ENCODE data around the gene NIPAL3.
"Not testable (repeated sequence)": the region's sequence is repeated elsewhere in the genome, so short reads cannot be mapped to it uniquely, and the experiment has no call there.

Gene NIPAL3

DNA sequence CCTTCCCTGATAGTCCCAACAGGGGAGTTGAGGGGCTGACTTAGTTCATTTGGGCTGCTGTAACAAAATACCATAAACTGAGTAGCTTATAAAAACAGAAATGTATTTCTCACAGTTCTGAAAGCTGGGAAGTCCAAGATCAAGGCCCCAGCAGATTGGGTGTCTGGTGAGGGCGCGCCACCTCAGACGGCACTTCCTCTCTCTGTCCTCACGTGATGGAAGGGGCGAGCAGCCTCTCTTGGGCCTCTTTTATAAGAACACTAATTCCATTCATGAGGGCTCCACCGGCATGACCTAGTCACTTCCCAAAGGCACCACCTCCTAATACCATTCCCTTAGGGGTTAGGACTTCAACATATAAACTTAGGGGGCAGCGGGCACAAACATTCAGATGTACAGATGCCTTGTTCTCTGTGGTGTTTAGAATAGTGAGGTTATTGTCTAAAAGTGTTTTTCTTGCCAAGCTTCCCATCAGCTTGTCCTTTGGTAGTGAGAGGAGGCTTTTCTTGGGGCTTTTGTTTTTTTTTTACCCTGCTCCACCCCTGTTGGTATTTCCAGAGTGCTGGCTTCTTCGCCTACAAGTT lies 20.3 kb downstream of the NIPAL3 start:
- FAIRE-seq (no peak), DNase-seq (ENCODE audit: insufficient read length, low spot score) (no peak)
- no peak for TF ChIP-seq SPI1 (IDR thresholded peaks at IDR 0.05; ENCODE audit: low read depth, low read length)
- TF ChIP-seq PAX5 (IDR thresholded peaks at IDR 0.05; ENCODE audit: insufficient read depth, low read length, severe bottlenecking): no peak
- TF ChIP-seq POLR2AphosphoS5 (IDR thresholded peaks at IDR 0.05; ENCODE audit: low read depth, low read length): no peak
- TF ChIP-seq POLR2A (IDR thresholded peaks at IDR 0.05; ENCODE audit: low read depth, low read length): no peak
- no peak for TF ChIP-seq TAF1 (IDR thresholded peaks at IDR 0.05; ENCODE audit: low read depth, low read length)
- TF ChIP-seq POU2F2 (IDR thresholded peaks at IDR 0.05; ENCODE audit: low read depth, low read length): no peak

DNA sequence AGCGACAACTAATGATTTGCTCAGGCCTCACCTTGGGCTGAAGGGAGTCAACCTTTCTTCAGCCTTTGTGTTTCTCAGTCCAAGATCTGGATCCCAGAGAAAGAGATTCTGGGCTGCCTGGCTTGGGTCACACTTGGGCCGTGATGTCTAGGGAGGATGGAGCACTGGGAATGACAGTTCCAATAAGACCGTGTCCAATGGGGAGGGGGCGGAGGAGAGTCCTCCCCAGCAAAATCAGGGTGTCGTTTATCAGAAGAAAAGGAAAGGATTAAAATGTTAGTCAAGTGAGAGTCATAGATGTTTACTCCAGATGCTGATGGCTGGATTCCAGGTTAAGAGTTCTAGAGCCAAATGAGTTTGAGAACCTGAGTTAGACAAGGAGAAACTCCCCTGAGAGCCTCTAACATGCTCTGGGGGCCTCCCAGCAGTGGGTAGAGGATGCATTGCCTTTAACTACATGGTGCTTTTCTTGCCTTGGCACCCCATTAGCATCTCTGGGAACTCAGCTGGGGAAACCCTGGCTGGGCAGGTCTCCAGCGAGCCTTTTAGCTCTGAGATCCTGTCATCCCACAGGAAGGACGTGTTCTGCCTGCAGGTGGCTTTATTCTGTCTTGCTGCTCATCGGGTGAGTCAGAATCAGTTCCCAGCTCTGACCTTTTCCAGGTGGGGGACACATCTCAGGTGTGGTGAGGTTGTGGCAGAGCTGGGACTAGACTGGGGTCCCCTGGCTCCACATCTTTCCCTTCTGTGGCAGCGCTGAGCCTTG lies 22.2 kb downstream of the NIPAL3 start:
- no peak for FAIRE-seq
- no peak for DNase-seq (ENCODE audit: insufficient read length, low spot score)
- TF ChIP-seq PAX5 (IDR thresholded peaks at IDR 0.05; ENCODE audit: insufficient read depth, low read length, severe bottlenecking) (no peak), TAF1 (IDR thresholded peaks at IDR 0.05; ENCODE audit: low read depth, low read length) (no peak), SPI1 (IDR thresholded peaks at IDR 0.05; ENCODE audit: low read depth, low read length) (no peak), POU2F2 (IDR thresholded peaks at IDR 0.05; ENCODE audit: low read depth, low read length) (no peak), POLR2AphosphoS5 (IDR thresholded peaks at IDR 0.05; ENCODE audit: low read depth, low read length) (no peak), POLR2A (IDR thresholded peaks at IDR 0.05; ENCODE audit: low read depth, low read length) (no peak)

DNA sequence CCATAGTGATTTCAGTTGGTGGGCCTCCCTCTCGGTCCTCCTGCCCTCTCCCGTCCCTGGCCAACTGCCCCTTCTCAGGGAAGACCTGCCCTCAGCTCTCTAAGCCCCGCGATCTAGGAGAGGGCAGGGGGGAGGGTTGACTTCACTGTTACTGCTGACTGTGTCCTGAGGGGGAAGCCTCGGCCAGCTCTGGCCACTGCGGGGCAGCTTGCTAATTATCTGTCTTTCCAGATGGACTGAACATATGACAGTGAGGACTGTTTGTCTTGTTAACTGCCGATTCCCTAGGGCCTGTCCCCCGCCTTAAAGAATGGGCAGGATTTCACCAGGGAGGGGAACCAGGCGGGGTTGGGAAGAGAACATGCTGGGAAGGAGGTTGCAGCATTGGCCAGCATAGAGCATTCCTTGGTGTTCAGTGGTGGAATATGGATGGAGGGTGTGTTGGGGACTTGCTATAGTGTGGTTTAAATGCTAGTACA lies 22.9 kb downstream of the NIPAL3 start:
- TF ChIP-seq POU2F2 (IDR thresholded peaks at IDR 0.05; ENCODE audit: low read depth, low read length) (no peak), SPI1 (IDR thresholded peaks at IDR 0.05; ENCODE audit: low read depth, low read length) (no peak), POLR2AphosphoS5 (IDR thresholded peaks at IDR 0.05; ENCODE audit: low read depth, low read length) (no peak), POLR2A (IDR thresholded peaks at IDR 0.05; ENCODE audit: low read depth, low read length) (no peak), PAX5 (IDR thresholded peaks at IDR 0.05; ENCODE audit: insufficient read depth, low read length, severe bottlenecking) (no peak), TAF1 (IDR thresholded peaks at IDR 0.05; ENCODE audit: low read depth, low read length) (no peak)
- no peak for DNase-seq (ENCODE audit: insufficient read length, low spot score)
- FAIRE-seq: no peak

DNA sequence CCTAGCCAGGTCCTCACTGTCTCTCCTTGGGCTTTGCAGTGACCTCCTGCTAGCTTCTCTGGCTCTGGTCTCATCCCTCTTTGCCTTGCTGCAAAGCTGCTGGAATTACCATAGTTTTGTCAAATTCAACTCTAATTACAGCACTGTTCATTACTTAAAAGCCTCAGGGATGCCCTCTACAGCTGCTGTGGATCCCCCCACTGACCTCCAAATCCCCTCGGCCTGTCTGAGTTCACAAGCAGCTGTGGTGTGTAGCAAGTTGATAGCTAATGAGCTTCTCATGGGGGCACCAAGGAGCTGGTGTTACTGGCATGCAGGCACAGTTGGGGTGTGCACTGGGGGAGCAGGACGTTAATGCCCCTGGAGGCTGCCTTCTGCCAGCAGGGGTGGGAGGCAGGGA lies 24.8 kb downstream of the NIPAL3 start:
- DNase-seq (ENCODE audit: insufficient read length, low spot score) (no peak), FAIRE-seq (no peak)
- no peak for TF ChIP-seq POLR2A (IDR thresholded peaks at IDR 0.05; ENCODE audit: low read depth, low read length)
- TF ChIP-seq SPI1 (IDR thresholded peaks at IDR 0.05; ENCODE audit: low read depth, low read length): no peak
- no peak for TF ChIP-seq POLR2AphosphoS5 (IDR thresholded peaks at IDR 0.05; ENCODE audit: low read depth, low read length)
- no peak for TF ChIP-seq POU2F2 (IDR thresholded peaks at IDR 0.05; ENCODE audit: low read depth, low read length)
- no peak for TF ChIP-seq PAX5 (IDR thresholded peaks at IDR 0.05; ENCODE audit: insufficient read depth, low read length, severe bottlenecking)
- TF ChIP-seq TAF1 (IDR thresholded peaks at IDR 0.05; ENCODE audit: low read depth, low read length): no peak

DNA sequence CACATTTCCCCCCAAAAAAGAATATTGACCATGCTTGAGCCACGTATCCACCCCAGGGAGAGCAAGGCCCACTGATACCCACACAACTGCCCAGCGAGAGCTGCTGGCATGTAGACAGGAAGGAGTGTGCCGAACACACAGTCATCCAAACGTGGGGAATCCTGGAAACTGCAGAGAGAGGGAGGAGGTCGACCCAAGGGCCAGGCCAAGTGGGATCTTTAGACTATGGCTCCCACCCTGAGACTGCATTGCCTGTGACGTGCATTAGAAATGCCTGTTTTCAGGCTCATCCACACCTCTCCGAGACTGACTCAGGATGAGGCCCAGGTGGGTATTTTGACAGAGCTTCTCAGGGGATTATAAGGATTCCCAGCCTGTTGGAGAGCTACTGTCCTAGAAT lies 25.9 kb downstream of the NIPAL3 start:
- DNase-seq (ENCODE audit: insufficient read length, low spot score) (no peak), FAIRE-seq (no peak)
- no peak for TF ChIP-seq TAF1 (IDR thresholded peaks at IDR 0.05; ENCODE audit: low read depth, low read length)
- no peak for TF ChIP-seq POLR2A (IDR thresholded peaks at IDR 0.05; ENCODE audit: low read depth, low read length)
- no peak for TF ChIP-seq POLR2AphosphoS5 (IDR thresholded peaks at IDR 0.05; ENCODE audit: low read depth, low read length)
- no peak for TF ChIP-seq SPI1 (IDR thresholded peaks at IDR 0.05; ENCODE audit: low read depth, low read length)
- TF ChIP-seq PAX5 (IDR thresholded peaks at IDR 0.05; ENCODE audit: insufficient read depth, low read length, severe bottlenecking): no peak
- no peak for TF ChIP-seq POU2F2 (IDR thresholded peaks at IDR 0.05; ENCODE audit: low read depth, low read length)

DNA sequence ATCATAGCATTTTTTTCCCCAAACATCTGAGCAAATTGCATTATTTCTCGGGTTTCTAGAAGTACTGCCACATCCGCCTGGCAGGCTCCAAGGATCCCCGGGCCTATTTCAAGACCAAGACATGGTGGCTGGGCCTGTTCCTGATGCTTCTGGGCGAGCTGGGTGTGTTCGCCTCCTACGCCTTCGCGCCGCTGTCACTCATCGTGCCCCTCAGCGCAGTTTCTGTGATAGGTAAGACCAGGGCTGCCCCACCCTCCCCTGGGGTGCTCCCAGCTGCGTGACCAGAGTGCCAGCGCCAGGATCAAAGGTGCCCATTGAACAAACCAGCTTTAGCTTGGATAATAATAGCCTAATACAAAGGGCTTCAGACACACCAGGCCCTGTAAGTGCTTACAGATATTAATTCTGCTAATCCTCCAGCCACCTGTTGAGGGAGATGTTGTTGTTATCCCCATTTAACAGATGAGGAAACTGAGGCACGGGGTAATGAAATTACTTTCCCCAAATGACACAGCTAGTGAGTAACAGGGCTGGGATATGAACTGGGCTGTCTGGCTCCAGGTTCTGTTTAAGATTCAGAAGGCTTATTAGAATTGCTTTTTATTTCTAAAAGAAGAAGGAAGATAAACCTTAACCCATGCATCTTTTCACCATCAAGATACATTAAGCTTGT lies 26.5 kb downstream of the NIPAL3 start:
- no peak for DNase-seq (ENCODE audit: insufficient read length, low spot score)
- TF ChIP-seq SPI1 (IDR thresholded peaks at IDR 0.05; ENCODE audit: low read depth, low read length) (no peak), POU2F2 (IDR thresholded peaks at IDR 0.05; ENCODE audit: low read depth, low read length) (no peak), PAX5 (IDR thresholded peaks at IDR 0.05; ENCODE audit: insufficient read depth, low read length, severe bottlenecking) (no peak), POLR2AphosphoS5 (IDR thresholded peaks at IDR 0.05; ENCODE audit: low read depth, low read length) (no peak), TAF1 (IDR thresholded peaks at IDR 0.05; ENCODE audit: low read depth, low read length) (no peak), POLR2A (IDR thresholded peaks at IDR 0.05; ENCODE audit: low read depth, low read length) (no peak)
- no peak for FAIRE-seq

DNA sequence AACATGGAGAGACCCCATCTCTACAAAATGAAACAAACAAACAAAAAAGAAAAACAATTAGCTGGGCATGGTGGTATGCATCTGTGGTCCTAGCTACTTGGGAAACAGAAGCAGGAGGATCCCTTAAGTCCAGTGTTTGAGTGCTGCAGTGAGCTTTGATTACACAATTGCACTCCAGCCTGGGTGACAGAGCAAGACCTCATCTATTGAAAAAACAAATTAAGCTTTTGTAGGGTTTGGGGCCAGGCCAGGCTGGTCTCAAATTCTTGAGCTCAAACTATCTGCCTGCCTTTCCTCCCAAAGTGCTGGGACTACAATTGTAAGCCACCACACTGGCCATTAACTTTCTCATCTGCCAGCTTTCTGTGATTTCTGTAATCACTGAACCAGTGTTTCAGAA lies 27.2 kb downstream of the NIPAL3 start:
- FAIRE-seq (no peak), DNase-seq (ENCODE audit: insufficient read length, low spot score) (no peak)
- TF ChIP-seq PAX5 (IDR thresholded peaks at IDR 0.05; ENCODE audit: insufficient read depth, low read length, severe bottlenecking): no peak
- TF ChIP-seq TAF1 (IDR thresholded peaks at IDR 0.05; ENCODE audit: low read depth, low read length): no peak
- no peak for TF ChIP-seq POU2F2 (IDR thresholded peaks at IDR 0.05; ENCODE audit: low read depth, low read length)
- TF ChIP-seq POLR2A (IDR thresholded peaks at IDR 0.05; ENCODE audit: low read depth, low read length): no peak
- no peak for TF ChIP-seq POLR2AphosphoS5 (IDR thresholded peaks at IDR 0.05; ENCODE audit: low read depth, low read length)
- no peak for TF ChIP-seq SPI1 (IDR thresholded peaks at IDR 0.05; ENCODE audit: low read depth, low read length)

DNA sequence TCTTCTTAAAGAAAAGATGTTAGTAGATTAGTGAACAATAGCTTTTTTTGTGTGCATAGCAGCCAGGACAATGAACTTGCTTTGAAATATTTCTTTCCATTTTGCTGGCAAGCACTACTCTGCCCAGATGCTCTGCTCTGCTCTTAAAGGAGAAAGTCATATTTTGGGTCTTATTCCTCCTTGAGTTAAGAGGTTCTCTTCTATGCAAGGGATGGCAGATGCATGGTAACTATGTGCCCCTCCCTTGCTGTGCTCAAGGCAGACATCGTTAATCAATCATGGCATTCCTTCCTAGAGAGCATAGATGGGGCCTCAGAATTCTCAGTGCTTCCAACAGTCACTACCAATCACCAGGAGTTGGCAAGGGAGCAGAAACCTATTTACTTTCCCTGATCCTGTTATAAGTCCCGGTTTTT lies 27.6 kb downstream of the NIPAL3 start:
- TF ChIP-seq POLR2A (IDR thresholded peaks at IDR 0.05; ENCODE audit: low read depth, low read length): no peak
- no peak for TF ChIP-seq SPI1 (IDR thresholded peaks at IDR 0.05; ENCODE audit: low read depth, low read length)
- no peak for TF ChIP-seq POU2F2 (IDR thresholded peaks at IDR 0.05; ENCODE audit: low read depth, low read length)
- TF ChIP-seq TAF1 (IDR thresholded peaks at IDR 0.05; ENCODE audit: low read depth, low read length): no peak
- TF ChIP-seq PAX5 (IDR thresholded peaks at IDR 0.05; ENCODE audit: insufficient read depth, low read length, severe bottlenecking): no peak
- TF ChIP-seq POLR2AphosphoS5 (IDR thresholded peaks at IDR 0.05; ENCODE audit: low read depth, low read length): no peak
- DNase-seq (ENCODE audit: insufficient read length, low spot score) (no peak), FAIRE-seq (no peak)

DNA sequence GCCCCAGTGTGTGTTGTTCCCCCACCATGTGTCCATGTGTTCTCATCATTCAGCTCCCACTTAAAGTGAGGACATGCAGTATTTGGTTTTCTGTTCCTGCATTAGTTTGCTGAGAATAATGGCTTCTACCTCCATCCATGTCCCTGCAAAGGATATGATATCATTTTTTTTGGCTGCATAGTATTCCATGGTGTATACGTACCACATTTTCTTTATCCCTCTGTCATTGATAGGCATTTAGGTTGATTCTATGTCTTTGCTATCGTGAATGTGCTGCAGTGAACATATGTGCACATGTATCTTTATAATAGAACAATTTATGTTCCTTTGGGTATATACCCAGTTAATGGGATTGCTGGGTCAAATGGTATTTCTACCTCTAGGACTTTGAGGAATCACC lies 30.8 kb downstream of the NIPAL3 start:
- not testable (repeated sequence) for DNase-seq (ENCODE audit: insufficient read length, low spot score); FAIRE-seq

Measured in GM12891 (cell line).